Stomach smooth muscle (tissue), 2 donors: ENCODE results near the gene CDK17.
"Not testable (repeated sequence)": the region's sequence is repeated elsewhere in the genome, so short reads cannot be mapped to it uniquely, and the experiment has no call there.

Experiments
- H3K27ac ChIP-seq: one replicate; pipeline ENCODE4 v1.7.0; 2013; ENCODE audit warnings: mild to moderate bottlenecking, low read length, inconsistent platforms
- H3K27me3 ChIP-seq, 2 donors: one replicate each; pipeline ENCODE4 v1.7.0; 2013; ENCODE audit warnings: low read length in 2 of 2; ENCODE audit not compliant: insufficient read depth in 2 of 2, control insufficient read depth in 1 of 2
- H3K36me3 ChIP-seq, 2 donors: one replicate each; pipeline ENCODE4 v1.7.0; 2013; ENCODE audit warnings: low read length in 2 of 2; ENCODE audit not compliant: control insufficient read depth in 2 of 2, insufficient read depth in 2 of 2
- H3K4me1 ChIP-seq: one replicate; pipeline ENCODE4 v1.7.0; 2013; ENCODE audit warnings: low read length; ENCODE audit not compliant: control insufficient read depth, insufficient read depth
- H3K4me3 ChIP-seq, 2 donors: one replicate each; pipeline ENCODE4 v1.7.0; 2013; ENCODE audit warnings: low read length in 2 of 2
- H3K9ac ChIP-seq, 2 donors: one replicate each; pipeline ENCODE4 v1.7.0; 2013; ENCODE audit warnings: low read length in 2 of 2, mild to moderate bottlenecking in 1 of 2
- H3K9me3 ChIP-seq, 2 donors: one replicate each; pipeline ENCODE4 v1.7.0; 2013; ENCODE audit warnings: low read length in 2 of 2; ENCODE audit not compliant: control insufficient read depth in 2 of 2
- donor health status: healthy.
- donor health status: Pancreatic carcinoma.

The CDK17 gene

DNA sequence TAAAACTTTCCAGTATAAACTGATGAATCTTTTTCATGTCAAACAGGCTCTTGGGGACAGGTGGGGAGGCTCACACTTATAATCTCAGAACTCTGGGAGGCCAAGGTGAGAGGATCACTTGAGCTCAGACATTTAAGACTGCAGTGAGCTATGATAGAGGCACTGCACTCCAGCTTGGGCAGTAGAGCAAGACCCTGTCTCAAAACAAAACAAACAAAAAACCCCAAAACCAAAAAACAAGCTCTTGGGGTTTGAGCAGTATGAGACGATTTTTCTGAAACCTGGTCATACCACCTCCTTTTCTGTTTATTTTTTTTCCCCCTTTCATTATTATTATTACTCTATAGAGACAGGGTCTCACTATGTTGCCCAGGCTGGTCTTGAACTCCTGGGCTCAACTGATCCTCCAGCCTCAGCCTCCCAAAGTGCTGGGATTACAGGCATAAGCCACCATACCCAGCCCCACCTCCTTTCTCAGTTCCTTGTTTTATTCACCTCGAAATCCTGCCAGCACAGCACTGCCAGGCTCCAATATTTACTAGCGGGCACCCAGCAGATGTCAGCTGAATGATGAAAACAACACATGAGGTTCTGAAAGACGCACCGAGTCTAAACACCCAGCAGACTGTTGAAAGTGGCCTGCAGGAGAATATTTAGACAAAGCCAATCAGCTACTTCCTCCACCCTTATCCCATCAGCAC, 19.5 kb upstream of the CDK17 start:
- Histone ChIP-seq H3K9ac (no peak overlapping the region), H3K27ac (no peak overlapping the region), H3K9me3 (no peaks in the 10 kb centered on the region), H3K27me3 (no peaks in the 10 kb centered on the region), H3K36me3 (no peaks in the 10 kb centered on the region), H3K4me3 (no peak overlapping the region), H3K4me1 (no peaks in the 10 kb centered on the region)

DNA sequence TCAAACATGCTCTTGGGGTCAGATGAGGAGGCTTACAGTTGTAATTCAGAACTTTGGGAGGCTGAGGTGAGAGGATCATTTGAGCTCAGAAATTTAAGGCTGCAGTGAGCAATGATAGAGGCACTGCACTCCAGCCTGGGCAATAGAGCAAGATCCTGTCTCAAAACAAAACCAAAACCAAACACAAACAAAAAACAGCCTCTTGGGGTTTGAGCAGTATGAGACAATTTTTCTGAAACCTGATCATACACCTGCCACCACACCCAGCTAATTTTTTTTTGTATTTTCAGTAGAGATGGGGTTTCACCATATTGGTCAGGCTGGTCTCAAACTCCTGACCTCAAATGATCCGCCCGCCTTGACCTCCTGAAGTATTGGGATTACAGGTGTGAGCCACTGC, 17.4 kb upstream of the CDK17 start:
- not testable (repeated sequence) for H3K27me3 ChIP-seq, H3K9me3 ChIP-seq, H3K4me1 ChIP-seq, H3K9ac ChIP-seq, H3K27ac ChIP-seq, H3K4me3 ChIP-seq, H3K36me3 ChIP-seq

GRCh38 chr12:96416033-96416799, 16.0 kb upstream of the CDK17 start:
- no peak overlapping the region for H3K4me3 ChIP-seq
- H3K9ac ChIP-seq = no peak overlapping the region
- no peaks in the 10 kb centered on the region for H3K36me3 ChIP-seq
- no peaks in the 10 kb centered on the region for H3K9me3 ChIP-seq
- no peak overlapping the region for H3K27ac ChIP-seq
- H3K4me1 ChIP-seq = no peaks in the 10 kb centered on the region
- H3K27me3 ChIP-seq = no peaks in the 10 kb centered on the region

DNA sequence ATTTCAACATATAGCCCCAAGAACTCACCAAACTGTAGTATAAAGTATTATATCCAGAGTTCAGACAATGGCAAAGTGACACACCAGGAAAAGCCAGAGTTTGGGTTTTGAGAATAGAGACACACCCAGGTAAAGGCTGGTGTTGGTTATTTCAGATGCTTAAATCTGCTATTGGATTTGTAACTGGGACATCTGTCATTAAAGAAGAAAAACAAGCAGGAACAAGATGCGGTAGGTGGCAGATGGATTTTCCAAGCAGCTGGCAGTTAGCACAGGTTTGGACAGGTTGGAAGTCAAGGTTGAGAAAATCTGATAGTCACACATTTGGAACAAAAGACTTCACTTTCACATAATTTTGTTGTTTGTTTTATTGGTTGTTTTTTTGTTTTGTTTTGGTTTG, 14.4 kb upstream of the CDK17 start:
- H3K9ac ChIP-seq = no peak overlapping the region
- no peaks in the 10 kb centered on the region for H3K27me3 ChIP-seq
- H3K4me1 ChIP-seq = no peaks in the 10 kb centered on the region
- no peaks in the 10 kb centered on the region for H3K36me3 ChIP-seq
- no peaks in the 10 kb centered on the region for H3K9me3 ChIP-seq
- no peak overlapping the region for H3K27ac ChIP-seq
- H3K4me3 ChIP-seq = no peak overlapping the region

- Histone ChIP-seq H3K4me1 (no peaks in the 10 kb centered on the region), H3K27me3 (no peaks in the 10 kb centered on the region), H3K9me3 (no peaks in the 10 kb centered on the region), H3K9ac (no peak overlapping the region), H3K27ac (no peak overlapping the region), H3K4me3 (no peak overlapping the region), H3K36me3 (no peaks in the 10 kb centered on the region)
These were observed 12.2 kb upstream of the CDK17 start for GRCh38 chr12:96412431-96412830.

- Histone ChIP-seq H3K4me3 (no peak overlapping the region), H3K9me3 (no peaks in the 10 kb centered on the region), H3K36me3 (no peaks in the 10 kb centered on the region), H3K4me1 (no peaks in the 10 kb centered on the region), H3K27me3 (no peaks in the 10 kb centered on the region), H3K27ac (no peak overlapping the region), H3K9ac (no peak overlapping the region)
These were observed 9.5 kb upstream of the CDK17 start for GRCh38 chr12:96409731-96410130.

DNA sequence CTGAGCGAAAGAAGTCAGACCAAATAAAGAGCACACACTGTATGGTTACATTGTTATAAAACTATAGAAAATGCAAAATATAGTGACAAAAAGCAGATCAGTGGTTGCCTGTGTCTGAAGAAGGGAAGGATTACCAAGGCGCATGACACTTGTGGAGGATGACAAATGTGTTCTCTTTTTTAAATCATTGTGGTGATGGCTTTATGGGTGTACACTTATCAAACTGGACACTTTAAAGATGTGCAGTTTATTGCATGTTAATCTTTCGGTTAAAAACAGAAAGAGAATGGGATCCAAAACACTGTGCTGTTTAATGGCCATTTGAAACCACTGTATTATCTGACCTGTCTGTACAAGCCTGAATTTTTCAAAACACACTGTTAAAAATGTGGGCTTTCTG, 8.8 kb upstream of the CDK17 start:
- no peaks in the 10 kb centered on the region for H3K4me1 ChIP-seq
- H3K9ac ChIP-seq = no peak overlapping the region
- no peak overlapping the region for H3K4me3 ChIP-seq
- H3K9me3 ChIP-seq = no peaks in the 10 kb centered on the region
- H3K36me3 ChIP-seq = no peaks in the 10 kb centered on the region
- no peaks in the 10 kb centered on the region for H3K27me3 ChIP-seq
- H3K27ac ChIP-seq = no peak overlapping the region

- not testable (repeated sequence) for H3K4me3 ChIP-seq, H3K36me3 ChIP-seq, H3K27ac ChIP-seq, H3K4me1 ChIP-seq, H3K9ac ChIP-seq, H3K9me3 ChIP-seq, H3K27me3 ChIP-seq
These were observed 7.3 kb upstream of the CDK17 start for GRCh38 chr12:96407429-96408097.

DNA sequence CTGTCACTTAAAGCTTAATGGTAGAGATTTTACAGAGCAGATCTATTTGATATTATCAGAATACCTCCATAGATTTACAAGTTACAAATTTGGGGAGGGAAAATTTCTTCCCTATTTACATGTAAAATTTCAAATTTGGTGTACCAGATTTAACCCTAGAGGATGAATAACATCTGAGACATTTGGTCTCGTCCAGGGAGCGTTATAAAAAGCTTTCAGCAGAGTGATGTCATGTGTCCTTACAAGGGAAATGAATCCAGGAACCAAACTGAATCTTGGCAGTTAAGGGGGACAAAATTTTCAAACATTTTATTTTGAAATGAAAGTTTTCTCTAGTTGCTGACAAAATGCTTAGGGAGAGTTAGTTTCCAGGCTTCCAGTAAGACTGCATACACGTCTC, 4.5 kb upstream of the CDK17 start:
- Histone ChIP-seq H3K27ac (no peak overlapping the region), H3K4me3 (no peak overlapping the region), H3K27me3 (no peaks in the 10 kb centered on the region), H3K9ac (no peak overlapping the region), H3K9me3 (no peaks in the 10 kb centered on the region), H3K36me3 (no peaks in the 10 kb centered on the region), H3K4me1 (no peaks in the 10 kb centered on the region)

GRCh38 chr12:96403870-96404269, 3.6 kb upstream of the CDK17 start:
- Histone ChIP-seq H3K4me1 (no peaks in the 10 kb centered on the region), H3K27me3 (no peaks in the 10 kb centered on the region), H3K4me3 (no peak overlapping the region), H3K36me3 (no peaks in the 10 kb centered on the region), H3K9ac (no peak overlapping the region), H3K27ac (no peak overlapping the region), H3K9me3 (no peaks in the 10 kb centered on the region)

GRCh38 chr12:96402522-96402921, 2.3 kb upstream of the CDK17 start:
- H3K27ac ChIP-seq, H3K4me3 ChIP-seq, H3K4me1 ChIP-seq, H3K9me3 ChIP-seq, H3K36me3 ChIP-seq, H3K9ac ChIP-seq, H3K27me3 ChIP-seq: not testable (repeated sequence)
